HTERT RPE-1 (cell line): Measurements from ENCODE around the gene TBK1.

Experiments used
- in situ Hi-C: fragments of 300-500 bp; cut with MboI; formaldehyde crosslinking; loops from 4 replicates; pipeline ENCODE4 v1.14.3; 2020; ENCODE audit warnings: low sequenced_read_pairs

The TBK1 gene

GRCh38 chr12:64534672-64535199, 82.8 kb downstream of the TBK1 start:
- in situ Hi-C loops = loop anchor here (25.0 kb wide), 1 partner anchor 178 kb away; no protein-coding TSS in a partner anchor

GRCh38 chr12:64538121-64538520, 86.2 kb downstream of the TBK1 start:
- in situ Hi-C loops = loop anchor here (25.0 kb wide), 1 partner anchor 174 kb away; no protein-coding TSS in a partner anchor

GRCh38 chr12:64542409-64543047, 90.6 kb downstream of the TBK1 start:
- in situ Hi-C loops = loop anchor here (25.0 kb wide), 1 partner anchor 170 kb away; no protein-coding TSS in a partner anchor

GRCh38 chr12:64544371-64545080, 92.6 kb downstream of the TBK1 start:
- in situ Hi-C loops = loop anchor here (25.0 kb wide), 1 partner anchor 168 kb away; no protein-coding TSS in a partner anchor

GRCh38 chr12:64545081-64545382, 93.1 kb downstream of the TBK1 start:
- in situ Hi-C loops = loop anchor here (25.0 kb wide), 1 partner anchor 167 kb away; no protein-coding TSS in a partner anchor

- in situ Hi-C loops = loop anchor here (25.0 kb wide), 1 partner anchor 163 kb away; no protein-coding TSS in a partner anchor
Measured at GRCh38 chr12:64549108-64549507, 97.2 kb downstream of the TBK1 start.

GRCh38 chr12:64550755-64551154, 98.8 kb downstream of the TBK1 start:
- in situ Hi-C loops = no loop called here

GRCh38 chr12:64551676-64552075, 99.8 kb downstream of the TBK1 start:
- in situ Hi-C loops = no loop called here
